ENCODE measurements around the gene FOSL1. TPM values are rescaled to one million over a fixed set of nuclear protein-coding genes. Genes with fewer than 3 reads are reported as not detected.

FOSL1 gene
- total RNA-seq, 4 donors from 2014 or later, result 1.3 to 3.3 (median 1.4) TPM; not detected in 1

- H3K9me3 ChIP-seq, result no peaks in the 10 kb centered on the region
- peaks cover 0 to 42% (median 23%) of the 10 kb centered on the region in 4 donors for H3K4me1 ChIP-seq
- no peak overlapping the region for H3K4me3 ChIP-seq
- WGBS, 2 donors, result 86 to 88% methylated on average over 7 of the region's 7 CpGs
- TF ChIP-seq POLR2A (IDR thresholded peaks at IDR 0.05) (no peak), EP300 (IDR thresholded peaks at IDR 0.05) (no peak), CTCF (IDR thresholded peaks at IDR 0.05) (no peak)
- H3K27me3 ChIP-seq, result no peaks in the 10 kb centered on the region
- H3K27ac ChIP-seq, result peak overlapping the region in 2 of 4 donors; percentile 43 to 57
- H3K36me3 ChIP-seq, result peaks cover 0 to 56% (median 0%) of the 10 kb centered on the region in 3 donors
- DNase-seq (ENCODE audit: low spot score in 2 of 2), result no peak
Measured at GRCh38 chr11:65885231-65885630, 15.0 kb downstream of the FOSL1 start.

- H3K27ac ChIP-seq, result peak overlapping the region in 3 of 4 donors; percentile 38 to 57 (median 43)
- no peaks in the 10 kb centered on the region for H3K9me3 ChIP-seq
- WGBS, 2 donors, result 10 to 24% methylated on average over 6 to 7 of the region's 9 CpGs
- no peaks in the 10 kb centered on the region for H3K27me3 ChIP-seq
- H3K36me3 ChIP-seq, result peaks cover 0 to 56% (median 0%) of the 10 kb centered on the region in 3 donors
- peak; percentile 58 to 63 for DNase-seq (ENCODE audit: low spot score in 2 of 2)
- peaks cover 0 to 36% (median 17%) of the 10 kb centered on the region in 4 donors for H3K4me1 ChIP-seq
- H3K4me3 ChIP-seq, result no peak overlapping the region
- TF ChIP-seq CTCF (IDR thresholded peaks at IDR 0.05) (peak; percentile 97 to 99 (median 99)), EP300 (IDR thresholded peaks at IDR 0.05) (peak in 1 of 2 donors; percentile 76), POLR2A (IDR thresholded peaks at IDR 0.05) (no peak)
Measured at GRCh38 chr11:65884716-65885092, 15.5 kb downstream of the FOSL1 start.

GRCh38 chr11:65883786-65884715, 16.1 kb downstream of the FOSL1 start:
- WGBS, 2 donors, result 77 to 78% methylated on average over 28 of the region's 28 CpGs
- no peak for DNase-seq (ENCODE audit: low spot score in 2 of 2)
- H3K27ac ChIP-seq, result peak overlapping the region in 2 of 4 donors; percentile 49 to 57

DNA sequence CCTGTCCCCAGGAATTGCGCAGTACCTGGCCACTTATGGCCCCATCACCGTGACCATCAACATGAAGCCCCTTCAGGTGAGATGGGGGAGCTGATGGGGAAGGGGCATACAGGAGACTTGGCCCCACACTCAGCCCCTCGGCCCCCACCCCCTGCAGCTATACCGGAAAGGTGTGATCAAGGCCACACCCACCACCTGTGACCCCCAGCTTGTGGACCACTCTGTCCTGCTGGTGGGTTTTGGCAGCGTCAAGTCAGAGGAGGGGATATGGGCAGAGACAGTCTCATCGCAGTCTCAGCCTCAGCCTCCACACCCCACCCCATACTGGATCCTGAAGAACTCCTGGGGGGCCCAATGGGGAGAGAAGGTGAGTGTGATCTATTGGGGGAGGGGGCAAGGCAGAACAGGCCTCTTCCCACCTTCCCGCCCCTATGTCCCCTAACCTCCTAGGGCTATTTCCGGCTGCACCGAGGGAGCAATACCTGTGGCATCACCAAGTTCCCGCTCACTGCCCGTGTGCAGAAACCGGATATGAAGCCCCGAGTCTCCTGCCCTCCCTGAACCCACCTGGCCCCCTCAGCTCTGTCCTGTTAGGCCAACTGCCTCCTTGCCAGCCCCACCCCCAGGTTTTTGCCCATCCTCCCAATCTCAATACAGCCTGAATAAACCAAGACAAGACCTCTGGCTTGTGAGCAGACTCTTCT, 17.0 kb downstream of the FOSL1 start:
- Histone ChIP-seq H3K27ac (no peak overlapping the region), H3K9me3 (no peaks in the 10 kb centered on the region), H3K27me3 (no peaks in the 10 kb centered on the region), H3K36me3 (peaks cover 0 to 56% (median 0%) of the 10 kb centered on the region in 3 donors), H3K4me1 (peaks cover 0 to 26% (median 10%) of the 10 kb centered on the region in 4 donors), H3K4me3 (no peak overlapping the region)
- no peak for DNase-seq (ENCODE audit: low spot score in 2 of 2)
- WGBS, 2 donors, result 89 to 91% methylated on average over 10 to 13 of the region's 13 CpGs
- TF ChIP-seq POLR2A (IDR thresholded peaks at IDR 0.05) (no peak), EP300 (IDR thresholded peaks at IDR 0.05) (no peak), CTCF (IDR thresholded peaks at IDR 0.05) (no peak)

More at GRCh38 chr11:65883786-65884715, 16.1 kb downstream of the FOSL1 start:
- H3K4me1 ChIP-seq, result peaks cover 0 to 30% (median 11%) of the 10 kb centered on the region in 4 donors
- H3K36me3 ChIP-seq, result peaks cover 0 to 56% (median 0%) of the 10 kb centered on the region in 3 donors
- no peaks in the 10 kb centered on the region for H3K9me3 ChIP-seq
- TF ChIP-seq POLR2A (IDR thresholded peaks at IDR 0.05), result no peak
- TF ChIP-seq EP300 (IDR thresholded peaks at IDR 0.05), result no peak
- TF ChIP-seq CTCF (IDR thresholded peaks at IDR 0.05), result no peak
- no peaks in the 10 kb centered on the region for H3K27me3 ChIP-seq
- H3K4me3 ChIP-seq, result no peak overlapping the region

Measured in tibial nerve (tissue), 4 donors.